ENCODE measurements around the gene MKLN1. TPM values are rescaled to one million over a fixed set of nuclear protein-coding genes. Genes with fewer than 3 reads are reported as not detected.

MKLN1 gene
- total RNA-seq, 1 donor from 2014 or later, result 20.0 TPM

DNA sequence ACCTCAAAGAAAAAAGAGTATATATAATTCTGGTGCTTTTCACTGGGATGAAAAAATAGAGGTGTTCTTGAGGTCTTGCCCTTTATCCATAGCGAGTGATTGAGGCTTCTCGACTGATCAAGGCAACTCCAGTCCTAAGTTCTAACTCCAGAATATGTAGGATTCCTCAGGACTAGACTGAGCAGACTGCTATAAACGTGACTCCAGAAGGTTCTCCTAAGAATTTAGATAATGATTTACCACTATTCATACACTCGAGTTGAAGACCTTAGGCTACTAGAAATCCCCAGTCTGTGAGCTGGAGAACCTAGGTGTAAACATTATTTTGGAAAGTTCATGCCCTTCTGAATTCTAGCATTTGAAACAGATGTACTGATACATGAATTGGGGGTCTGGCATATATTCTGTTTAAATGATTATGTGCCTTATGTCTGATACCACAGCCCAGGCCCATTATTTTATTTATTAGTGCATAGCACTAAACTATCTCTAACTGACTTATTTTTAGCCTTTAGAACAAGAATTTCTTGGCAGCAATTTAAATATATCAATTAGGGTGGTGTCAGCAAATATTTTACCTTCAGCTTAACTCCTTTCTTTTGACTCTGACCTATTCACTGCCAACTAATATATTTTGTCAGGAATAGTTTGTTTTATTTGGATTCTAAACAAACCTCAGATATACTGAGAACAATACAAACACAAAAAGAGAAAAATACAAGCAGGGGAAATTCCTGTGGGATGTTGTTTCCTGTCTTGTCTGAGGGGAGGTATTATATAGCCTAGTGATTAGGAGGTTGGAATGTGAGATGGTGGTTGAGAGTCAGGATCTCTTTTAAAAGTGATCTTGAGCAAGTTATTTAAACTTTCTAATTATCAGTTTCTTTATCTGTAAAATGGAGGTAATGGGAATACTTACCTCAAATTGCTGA, 153.0 kb downstream of the MKLN1 start:
- Histone ChIP-seq H3K36me3 (ENCODE audit: control insufficient read depth, insufficient read depth, low read length) (no peaks in the 10 kb centered on the region), H3K4me3 (ENCODE audit: low read depth, low read length) (no peak overlapping the region), H3K27me3 (ENCODE audit: control insufficient read depth, insufficient read depth, low read length) (no peaks in the 10 kb centered on the region)
- FAIRE-seq (no peak), DNase-seq (ENCODE audit: low read depth) (no peak)
- TF ChIP-seq, protein P1, sequence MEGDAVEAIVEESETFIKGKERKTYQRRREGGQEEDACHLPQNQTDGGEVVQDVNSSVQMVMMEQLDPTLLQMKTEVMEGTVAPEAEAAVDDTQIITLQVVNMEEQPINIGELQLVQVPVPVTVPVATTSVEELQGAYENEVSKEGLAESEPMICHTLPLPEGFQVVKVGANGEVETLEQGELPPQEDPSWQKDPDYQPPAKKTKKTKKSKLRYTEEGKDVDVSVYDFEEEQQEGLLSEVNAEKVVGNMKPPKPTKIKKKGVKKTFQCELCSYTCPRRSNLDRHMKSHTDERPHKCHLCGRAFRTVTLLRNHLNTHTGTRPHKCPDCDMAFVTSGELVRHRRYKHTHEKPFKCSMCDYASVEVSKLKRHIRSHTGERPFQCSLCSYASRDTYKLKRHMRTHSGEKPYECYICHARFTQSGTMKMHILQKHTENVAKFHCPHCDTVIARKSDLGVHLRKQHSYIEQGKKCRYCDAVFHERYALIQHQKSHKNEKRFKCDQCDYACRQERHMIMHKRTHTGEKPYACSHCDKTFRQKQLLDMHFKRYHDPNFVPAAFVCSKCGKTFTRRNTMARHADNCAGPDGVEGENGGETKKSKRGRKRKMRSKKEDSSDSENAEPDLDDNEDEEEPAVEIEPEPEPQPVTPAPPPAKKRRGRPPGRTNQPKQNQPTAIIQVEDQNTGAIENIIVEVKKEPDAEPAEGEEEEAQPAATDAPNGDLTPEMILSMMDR (IDR thresholded peaks at IDR 0.05; ENCODE audit: insufficient read depth, low read length, severe bottlenecking), result no peak

DNA sequence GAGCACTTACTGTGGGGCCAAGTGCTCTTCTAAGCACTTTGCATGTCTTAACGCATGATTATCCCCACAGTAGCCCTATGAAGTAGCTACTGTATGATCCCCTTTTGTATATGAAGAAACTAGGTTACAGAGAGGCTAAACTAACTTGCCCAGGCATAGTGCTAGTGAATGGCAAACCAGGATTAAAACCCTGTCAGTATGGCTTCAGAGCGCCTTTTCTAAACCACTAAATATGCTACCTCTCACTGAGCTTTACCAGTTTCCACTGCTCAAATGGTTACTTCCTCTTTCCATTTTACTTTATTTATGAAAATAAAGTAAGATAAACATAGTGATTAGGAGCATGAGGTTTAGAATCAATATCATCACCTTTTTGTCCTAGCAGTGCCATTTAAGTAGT, 155.1 kb downstream of the MKLN1 start:
- TF ChIP-seq, protein P1 (IDR thresholded peaks at IDR 0.05; ENCODE audit: insufficient read depth, low read length, severe bottlenecking), result no peak
- Histone ChIP-seq H3K36me3 (ENCODE audit: control insufficient read depth, insufficient read depth, low read length) (no peaks in the 10 kb centered on the region), H3K4me3 (ENCODE audit: low read depth, low read length) (no peak overlapping the region), H3K27me3 (ENCODE audit: control insufficient read depth, insufficient read depth, low read length) (no peaks in the 10 kb centered on the region)
- FAIRE-seq (no peak), DNase-seq (ENCODE audit: low read depth) (no peak)

DNA sequence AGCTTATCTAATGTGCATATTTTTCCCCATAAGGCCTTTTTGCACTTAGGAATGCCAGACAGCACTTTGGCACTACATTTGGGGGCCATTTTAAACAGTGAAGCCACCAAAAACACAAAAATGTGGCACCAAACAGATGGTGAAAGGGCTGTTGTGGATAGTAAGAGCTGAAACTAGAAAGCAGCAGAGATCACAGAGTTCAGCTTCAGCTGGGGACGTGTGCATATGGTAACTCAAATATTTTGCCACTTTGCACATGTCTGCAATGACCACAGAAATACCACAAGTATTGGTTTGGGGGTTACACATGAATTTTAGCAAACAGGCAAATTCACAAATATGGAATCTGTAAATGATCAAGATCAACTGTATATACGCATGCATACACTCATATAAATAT, 155.9 kb downstream of the MKLN1 start:
- no peaks in the 10 kb centered on the region for H3K27me3 ChIP-seq (ENCODE audit: control insufficient read depth, insufficient read depth, low read length)
- no peak for FAIRE-seq

DNA sequence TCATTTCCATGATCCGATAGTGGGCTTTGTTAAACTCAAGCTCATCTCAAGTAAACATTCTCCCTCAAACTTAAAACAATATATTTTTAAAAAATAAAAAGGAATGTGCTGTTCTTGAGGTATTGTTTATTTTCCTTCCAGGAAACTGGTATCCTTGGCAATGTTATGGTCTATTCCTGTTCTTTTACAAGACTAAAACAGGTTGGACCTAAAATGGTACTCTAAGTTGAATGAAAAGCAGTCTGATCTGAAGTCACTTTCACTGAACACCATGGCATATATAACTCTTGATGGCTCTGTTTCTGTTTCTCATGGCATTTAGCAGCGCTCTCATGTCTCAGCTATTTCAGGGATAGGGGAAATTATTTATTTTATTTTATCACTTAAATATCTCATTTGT, 158.7 kb downstream of the MKLN1 start:
- no peak overlapping the region for H3K4me3 ChIP-seq (ENCODE audit: low read depth, low read length)
- no peaks in the 10 kb centered on the region for H3K36me3 ChIP-seq (ENCODE audit: control insufficient read depth, insufficient read depth, low read length)
- FAIRE-seq (no peak), DNase-seq (ENCODE audit: low read depth) (no peak)
- H3K27me3 ChIP-seq (ENCODE audit: control insufficient read depth, insufficient read depth, low read length), result no peaks in the 10 kb centered on the region
- TF ChIP-seq, protein P1 (IDR thresholded peaks at IDR 0.05; ENCODE audit: insufficient read depth, low read length, severe bottlenecking), result no peak

More for the DNA sequence above, 155.9 kb downstream of the MKLN1 start:
- Histone ChIP-seq H3K4me3 (ENCODE audit: low read depth, low read length) (no peak overlapping the region), H3K36me3 (ENCODE audit: control insufficient read depth, insufficient read depth, low read length) (no peaks in the 10 kb centered on the region)
- TF ChIP-seq, protein P1 (IDR thresholded peaks at IDR 0.05; ENCODE audit: insufficient read depth, low read length, severe bottlenecking), result no peak
- DNase-seq (ENCODE audit: low read depth), result no peak

DNA sequence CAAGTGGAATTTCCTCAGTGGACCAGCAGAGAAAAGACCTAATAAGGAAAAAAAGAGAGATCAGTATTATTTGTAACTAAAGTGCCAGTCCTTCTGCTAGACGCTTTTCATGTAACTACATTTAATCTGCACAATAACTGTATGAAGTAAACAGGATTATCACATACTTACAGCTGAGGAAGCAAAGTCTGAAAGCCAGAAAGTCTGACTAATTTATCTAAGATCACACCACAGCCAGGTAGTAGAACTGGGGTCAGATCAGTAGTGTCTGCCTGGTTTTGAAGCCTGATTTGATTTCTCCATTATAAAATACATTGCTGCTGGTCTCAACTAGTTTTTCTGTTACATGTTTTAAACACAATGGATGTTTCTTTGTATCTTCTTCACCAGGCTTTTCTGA, 159.5 kb downstream of the MKLN1 start:
- no peak for DNase-seq (ENCODE audit: low read depth)
- Histone ChIP-seq H3K4me3 (ENCODE audit: low read depth, low read length) (no peak overlapping the region), H3K36me3 (ENCODE audit: control insufficient read depth, insufficient read depth, low read length) (no peaks in the 10 kb centered on the region), H3K27me3 (ENCODE audit: control insufficient read depth, insufficient read depth, low read length) (no peaks in the 10 kb centered on the region)
- no peak for FAIRE-seq
- TF ChIP-seq, protein P1 (IDR thresholded peaks at IDR 0.05; ENCODE audit: insufficient read depth, low read length, severe bottlenecking), result no peak

All from bronchial epithelial cell (primary cell).